ENCODE data around the gene ERBB2.

DNA sequence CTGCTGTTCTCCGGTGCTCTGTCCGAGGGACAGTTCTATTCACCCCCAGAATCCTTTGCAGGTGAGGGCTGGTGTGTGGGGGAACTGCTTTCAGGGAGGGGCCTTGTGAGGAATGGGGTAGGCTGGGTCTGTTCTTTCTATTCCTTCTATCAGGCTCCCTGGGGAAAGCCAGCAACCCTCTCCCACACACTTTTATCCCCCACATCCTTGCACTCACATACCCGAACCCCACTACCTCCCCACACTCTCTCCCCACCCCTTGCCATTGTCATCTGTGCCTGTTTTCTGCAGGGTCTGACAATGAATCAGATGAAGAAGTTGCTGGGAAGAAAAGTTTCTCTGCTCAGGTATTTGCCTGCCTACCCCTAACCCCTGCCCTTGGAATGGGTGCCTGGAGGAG, 41.1 kb upstream of the ERBB2 start:
- TF ChIP-seq, protein P1, sequence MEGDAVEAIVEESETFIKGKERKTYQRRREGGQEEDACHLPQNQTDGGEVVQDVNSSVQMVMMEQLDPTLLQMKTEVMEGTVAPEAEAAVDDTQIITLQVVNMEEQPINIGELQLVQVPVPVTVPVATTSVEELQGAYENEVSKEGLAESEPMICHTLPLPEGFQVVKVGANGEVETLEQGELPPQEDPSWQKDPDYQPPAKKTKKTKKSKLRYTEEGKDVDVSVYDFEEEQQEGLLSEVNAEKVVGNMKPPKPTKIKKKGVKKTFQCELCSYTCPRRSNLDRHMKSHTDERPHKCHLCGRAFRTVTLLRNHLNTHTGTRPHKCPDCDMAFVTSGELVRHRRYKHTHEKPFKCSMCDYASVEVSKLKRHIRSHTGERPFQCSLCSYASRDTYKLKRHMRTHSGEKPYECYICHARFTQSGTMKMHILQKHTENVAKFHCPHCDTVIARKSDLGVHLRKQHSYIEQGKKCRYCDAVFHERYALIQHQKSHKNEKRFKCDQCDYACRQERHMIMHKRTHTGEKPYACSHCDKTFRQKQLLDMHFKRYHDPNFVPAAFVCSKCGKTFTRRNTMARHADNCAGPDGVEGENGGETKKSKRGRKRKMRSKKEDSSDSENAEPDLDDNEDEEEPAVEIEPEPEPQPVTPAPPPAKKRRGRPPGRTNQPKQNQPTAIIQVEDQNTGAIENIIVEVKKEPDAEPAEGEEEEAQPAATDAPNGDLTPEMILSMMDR (IDR thresholded peaks at IDR 0.05; ENCODE audit: low read depth, low read length) = no peak
- TF ChIP-seq, protein P2, sequence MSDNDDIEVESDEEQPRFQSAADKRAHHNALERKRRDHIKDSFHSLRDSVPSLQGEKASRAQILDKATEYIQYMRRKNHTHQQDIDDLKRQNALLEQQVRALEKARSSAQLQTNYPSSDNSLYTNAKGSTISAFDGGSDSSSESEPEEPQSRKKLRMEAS (IDR thresholded peaks at IDR 0.05; ENCODE audit: low read depth, low read length) = no peak
